HEK293 (cell line): Measurements from ENCODE around the gene TAF1A.

Source experiments
- CTCF ChIA-PET: fragments of 350-600 bp; formaldehyde crosslinking; extraction: SDS; loops from one replicate; lab custom pipeline; 2021; ENCODE audit warnings: antibody characterized with exemption; lab: Yijun Ruan, JAX
- POLR2A ChIA-PET: fragments of 300-600 bp; formaldehyde crosslinking; extraction: SDS; loops from one replicate; lab custom pipeline; 2020; ENCODE audit warnings: antibody characterized with exemption, inconsistent platforms; lab: Yijun Ruan, JAX
- H3K27ac ChIP-seq: fragments of 200-500 bp; sonication (Bioruptor generic); 2 replicates; pipeline ENCODE4 v1.5.1; 2014; ENCODE audit warnings: low read depth, low read length, control low read depth, inconsistent platforms; ENCODE audit errors: extremely low read depth
- H3K36me3 ChIP-seq, 2 experiments: fragments of 200-500 bp in 1 of 2; sonication (Bioruptor generic) in 1 of 2; 1 replicate in 1 of 2; 2 replicates in 1 of 2; pipeline ENCODE4 v1.5.1; 2014 to 2017; ENCODE audit warnings: inconsistent platforms in 2 of 2, low read length in 2 of 2; ENCODE audit not compliant: control insufficient read depth in 2 of 2, insufficient read depth in 1 of 2
- H3K4me1 ChIP-seq: fragments of 200-500 bp; sonication (Bioruptor generic); 2 replicates; pipeline ENCODE4 v1.5.1; 2014; ENCODE audit warnings: mild to moderate bottlenecking, low read length, inconsistent platforms; ENCODE audit not compliant: control insufficient read depth, insufficient read depth
- H3K4me3 ChIP-seq: 2 replicates; pipeline ENCODE4 v1.5.1; 2011; ENCODE audit warnings: low read depth, mild to moderate bottlenecking, control low read depth, low read length, moderate library complexity
- H3K9me3 ChIP-seq: fragments of 200-500 bp; sonication (Bioruptor generic); 2 replicates; pipeline ENCODE4 v1.5.1; 2014; ENCODE audit warnings: low read depth, low read length, inconsistent platforms; ENCODE audit not compliant: control insufficient read depth, insufficient read depth
- EGR2 ChIP-seq: fragments of 450-650 bp; formaldehyde crosslinking; IDR thresholded peaks from 2 replicates; pipeline ENCODE4 v1.5.1; 2016; ENCODE audit warnings: low read depth, missing biosample characterization, missing genetic modification characterization
- ELK4 ChIP-seq: IDR thresholded peaks from 2 replicates; pipeline ENCODE4 v1.6.1; 2011; ENCODE audit warnings: mild to moderate bottlenecking, low read depth, low read length, borderline replicate concordance
- GLIS2 ChIP-seq: fragments of 450-650 bp; formaldehyde crosslinking; IDR thresholded peaks from 2 replicates; pipeline ENCODE4 v1.5.1; 2016; ENCODE audit warnings: missing biosample characterization, missing genetic modification characterization
- KLF8 ChIP-seq: fragments of 450-650 bp; formaldehyde crosslinking; IDR thresholded peaks from 2 replicates; pipeline ENCODE4 v1.5.1; 2016; ENCODE audit warnings: missing biosample characterization, missing genetic modification characterization
- OVOL3 ChIP-seq: fragments of 450-650 bp; formaldehyde crosslinking; IDR thresholded peaks from 2 replicates; pipeline ENCODE4 v1.5.1; 2016; ENCODE audit warnings: missing biosample characterization, missing genetic modification characterization
- WT1 ChIP-seq: fragments of 450-650 bp; formaldehyde crosslinking; IDR thresholded peaks from 2 replicates; pipeline ENCODE4 v1.5.1; 2016; ENCODE audit warnings: missing biosample characterization, missing genetic modification characterization
- ZBTB1 ChIP-seq: fragments of 450-650 bp; formaldehyde crosslinking; IDR thresholded peaks from 2 replicates; pipeline ENCODE4 v1.5.1; 2016; ENCODE audit warnings: missing biosample characterization, missing genetic modification characterization
- ZEB2 ChIP-seq: fragments of 450-650 bp; formaldehyde crosslinking; IDR thresholded peaks from 2 replicates; pipeline ENCODE4 v1.5.1; 2016; ENCODE audit warnings: missing biosample characterization, missing genetic modification characterization
- ZNF10 ChIP-seq: fragments of 450-650 bp; formaldehyde crosslinking; IDR thresholded peaks from 2 replicates; pipeline ENCODE4 v1.5.1; 2017; ENCODE audit warnings: missing biosample characterization, missing genetic modification characterization
- ZNF133 ChIP-seq: fragments of 450-650 bp; formaldehyde crosslinking; IDR thresholded peaks from 2 replicates; pipeline ENCODE4 v1.5.1; 2016; ENCODE audit warnings: missing biosample characterization, missing genetic modification characterization
- ZNF140 ChIP-seq: fragments of 450-650 bp; formaldehyde crosslinking; IDR thresholded peaks from 2 replicates; pipeline ENCODE4 v1.5.1; 2016; ENCODE audit warnings: missing biosample characterization, missing genetic modification characterization
- ZNF248 ChIP-seq: fragments of 450-650 bp; formaldehyde crosslinking; IDR thresholded peaks from 2 replicates; pipeline ENCODE4 v1.5.1; 2017; ENCODE audit warnings: missing biosample characterization, missing genetic modification characterization
- ZNF274 ChIP-seq, 2 experiments: fragments of 200-500 bp in 1 of 2; fragments of 450-650 bp in 1 of 2; sonication (Bioruptor generic) in 1 of 2; formaldehyde crosslinking in 1 of 2; IDR thresholded peaks; 2 replicates each; pipeline versions ENCODE4 v1.5.1 to v1.6.1; 2014 to 2016; ENCODE audit warnings: borderline replicate concordance in 1 of 2, inconsistent platforms in 1 of 2, low read length in 1 of 2, missing biosample characterization in 1 of 2, missing genetic modification characterization in 1 of 2
- ZNF394 ChIP-seq: fragments of 450-650 bp; formaldehyde crosslinking; IDR thresholded peaks from 2 replicates; pipeline ENCODE4 v1.5.1; 2016; ENCODE audit warnings: missing biosample characterization, missing genetic modification characterization, mild to moderate bottlenecking, moderate library complexity, borderline replicate concordance
- ZNF473 ChIP-seq: fragments of 450-650 bp; formaldehyde crosslinking; IDR thresholded peaks from 2 replicates; pipeline ENCODE4 v1.5.1; 2017; ENCODE audit warnings: missing biosample characterization, missing genetic modification characterization
- ZNF548 ChIP-seq: fragments of 450-650 bp; formaldehyde crosslinking; IDR thresholded peaks from 2 replicates; pipeline ENCODE4 v1.5.1; 2016; ENCODE audit warnings: missing biosample characterization, missing genetic modification characterization
- ZNF571 ChIP-seq: fragments of 450-650 bp; formaldehyde crosslinking; IDR thresholded peaks from 2 replicates; pipeline ENCODE4 v1.5.0; 2017; ENCODE audit warnings: missing biosample characterization, missing genetic modification characterization
- ZNF585B ChIP-seq: fragments of 450-650 bp; formaldehyde crosslinking; IDR thresholded peaks from 2 replicates; pipeline ENCODE4 v1.5.1; 2016; ENCODE audit warnings: missing biosample characterization, missing genetic modification characterization
- ZNF596 ChIP-seq: fragments of 450-650 bp; IDR thresholded peaks from 2 replicates; pipeline ENCODE4 v1.5.0; 2018; ENCODE audit warnings: missing biosample characterization, mild to moderate bottlenecking, missing genetic modification characterization, moderate library complexity
- ZNF610 ChIP-seq: fragments of 450-650 bp; formaldehyde crosslinking; IDR thresholded peaks from 2 replicates; pipeline ENCODE4 v1.5.1; 2016; ENCODE audit warnings: missing biosample characterization, missing genetic modification characterization, borderline replicate concordance
- ZNF623 ChIP-seq: fragments of 450-650 bp; formaldehyde crosslinking; IDR thresholded peaks from 2 replicates; pipeline ENCODE4 v1.5.1; 2016; ENCODE audit warnings: missing biosample characterization, missing genetic modification characterization
- ZNF664 ChIP-seq: fragments of 450-650 bp; formaldehyde crosslinking; IDR thresholded peaks from 2 replicates; pipeline ENCODE4 v1.5.1; 2016; ENCODE audit warnings: missing biosample characterization, missing genetic modification characterization
- ZNF692 ChIP-seq: fragments of 450-650 bp; formaldehyde crosslinking; IDR thresholded peaks from 2 replicates; pipeline ENCODE4 v1.5.1; 2016; ENCODE audit warnings: missing biosample characterization, missing genetic modification characterization
- ZNF776 ChIP-seq: fragments of 450-650 bp; formaldehyde crosslinking; IDR thresholded peaks from 2 replicates; pipeline ENCODE4 v1.5.0; 2017; ENCODE audit warnings: missing biosample characterization, missing genetic modification characterization, borderline replicate concordance
- TF ChIP-seq, protein P1 (sequence below): fragments of 450-650 bp; formaldehyde crosslinking; IDR thresholded peaks from 2 replicates; pipeline ENCODE4 v1.5.1; 2017; ENCODE audit warnings: missing biosample characterization, missing genetic modification characterization
- TF ChIP-seq, protein P2 (sequence below): fragments of 450-650 bp; formaldehyde crosslinking; conservative IDR thresholded peaks from 2 replicates; pipeline ENCODE4 v1.5.1; 2016; ENCODE audit warnings: low read depth, missing biosample characterization, missing genetic modification characterization

The TAF1A gene

DNA sequence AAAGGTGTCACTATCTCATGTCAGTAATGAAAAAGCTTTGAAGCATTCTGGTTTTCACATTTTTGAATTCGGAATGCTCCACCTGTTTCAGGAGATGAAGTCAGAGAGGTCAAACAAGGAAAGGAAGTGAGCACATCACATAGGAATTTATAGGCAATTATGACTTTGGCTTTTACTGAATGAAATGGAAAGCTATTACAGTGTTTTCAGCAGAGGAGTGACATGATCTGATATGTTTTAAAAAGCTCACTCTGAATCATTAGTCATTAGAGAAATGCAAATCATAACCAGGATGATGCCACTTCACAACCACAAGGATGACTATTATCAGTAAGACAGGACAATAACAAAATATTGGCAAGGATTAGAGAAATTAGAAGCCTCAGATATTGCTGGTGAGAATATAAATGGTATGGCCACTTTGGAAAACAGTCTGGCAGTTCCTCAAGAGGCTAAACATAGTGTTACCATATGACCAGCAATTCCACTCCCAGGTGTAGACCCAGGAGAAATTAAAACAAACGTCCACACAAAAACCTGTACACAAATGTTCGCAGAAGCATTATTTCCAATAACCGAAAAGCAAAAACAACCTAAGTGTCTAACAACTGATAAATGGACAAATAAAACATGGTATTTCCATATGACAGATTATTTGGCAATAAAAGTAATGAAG lies 7.5 kb downstream of the TAF1A start (continued):
- TF ChIP-seq ZNF585B (tag by site-specific recombination) (no peak), ZNF548 (tag by site-specific recombination) (no peak), KLF8 (peak; percentile 65), ZNF692 (tag by site-specific recombination) (peak; percentile 11; the same call in 1 of the 2 replicates)
- TF ChIP-seq, all 188 proteins: peak for 19

DNA sequence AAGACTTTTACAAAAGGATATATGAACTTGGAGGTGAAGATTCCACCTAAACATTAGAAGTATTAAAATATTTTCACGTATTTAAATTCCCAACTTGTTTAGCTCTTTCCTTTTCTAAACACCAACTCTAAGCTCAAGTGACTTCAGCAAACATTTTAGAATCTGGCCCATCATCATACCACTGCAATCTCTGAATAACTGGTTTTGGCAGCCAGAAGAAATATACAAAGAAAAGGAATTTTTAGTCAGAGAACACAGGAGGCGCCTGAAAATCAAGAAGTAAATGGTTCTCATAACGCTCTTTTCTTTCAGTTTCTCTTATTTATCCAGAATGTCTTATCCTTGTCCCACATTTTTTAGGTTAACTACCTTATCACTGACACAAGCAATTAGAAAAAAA lies 10.4 kb downstream of the TAF1A start:
- CTCF ChIA-PET = interaction anchor here (1.5 kb wide), 1 partner anchor 18 kb away, joined by 3 read pairs; no protein-coding TSS in a partner anchor
- POLR2A ChIA-PET = no interaction called here
- no peak overlapping the region for H3K27ac ChIP-seq
- no peak overlapping the region for H3K4me3 ChIP-seq
- no peak for TF ChIP-seq ZNF140 (tag by site-specific recombination)
- no peak for TF ChIP-seq ZNF274 (IDR thresholded peaks at IDR 0.05; ENCODE audit: low read length)
- no peak for TF ChIP-seq ZNF274 (tag by site-specific recombination; IDR thresholded peaks at IDR 0.05; ENCODE audit: borderline replicate concordance)
- TF ChIP-seq ZNF133 (tag by site-specific recombination) = no peak
- TF ChIP-seq ZNF610 = no peak
- no peak for TF ChIP-seq ZNF394 (tag by site-specific recombination)
- TF ChIP-seq ZNF10 = no peak
- TF ChIP-seq ZNF248 (tag by site-specific recombination) = no peak
- H3K36me3 ChIP-seq = peaks cover 19 to 50% of the 10 kb centered on the region in 2 experiments
- H3K9me3 ChIP-seq = no peaks in the 10 kb centered on the region
- H3K4me1 ChIP-seq = no peaks in the 10 kb centered on the region

DNA sequence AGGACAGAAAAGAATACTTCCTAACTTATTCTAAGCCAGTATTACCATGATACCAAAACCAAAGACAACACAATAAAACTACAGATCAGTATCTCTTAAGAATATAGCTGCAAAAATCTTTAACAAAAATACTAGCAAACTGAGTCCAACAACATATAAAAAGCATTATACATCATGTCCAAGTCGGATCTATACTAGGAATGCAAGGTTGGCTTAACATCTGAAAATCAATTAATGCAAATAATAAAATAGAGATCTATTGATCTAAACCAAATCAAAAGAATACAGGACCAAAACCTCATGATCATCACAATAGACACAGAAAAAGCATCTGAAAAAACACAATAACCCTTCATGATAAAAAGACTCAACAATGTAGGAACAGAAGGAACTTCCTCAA lies 18.9 kb downstream of the TAF1A start:
- Histone ChIP-seq H3K9me3 (no peaks in the 10 kb centered on the region), H3K4me1 (no peaks in the 10 kb centered on the region), H3K4me3 (no peak overlapping the region), H3K36me3 (peaks cover 11 to 51% of the 10 kb centered on the region in 2 experiments), H3K27ac (no peak overlapping the region)
- ChIA-PET CTCF (interaction anchor here (0.7 to 1.5 kb wide), 2 partner anchors 10 to 64 kb away, joined by 6 to 7 read pairs; no protein-coding TSS in a partner anchor), POLR2A (no interaction called here)
- TF ChIP-seq ZNF596 = no peak
- TF ChIP-seq OVOL3 (tag by site-specific recombination) = no peak
- no peak for TF ChIP-seq ZNF473 (tag by site-specific recombination)
- no peak for TF ChIP-seq EGR2 (tag by site-specific recombination)
- no peak for TF ChIP-seq GLIS2 (tag by site-specific recombination)
- TF ChIP-seq, protein P1, sequence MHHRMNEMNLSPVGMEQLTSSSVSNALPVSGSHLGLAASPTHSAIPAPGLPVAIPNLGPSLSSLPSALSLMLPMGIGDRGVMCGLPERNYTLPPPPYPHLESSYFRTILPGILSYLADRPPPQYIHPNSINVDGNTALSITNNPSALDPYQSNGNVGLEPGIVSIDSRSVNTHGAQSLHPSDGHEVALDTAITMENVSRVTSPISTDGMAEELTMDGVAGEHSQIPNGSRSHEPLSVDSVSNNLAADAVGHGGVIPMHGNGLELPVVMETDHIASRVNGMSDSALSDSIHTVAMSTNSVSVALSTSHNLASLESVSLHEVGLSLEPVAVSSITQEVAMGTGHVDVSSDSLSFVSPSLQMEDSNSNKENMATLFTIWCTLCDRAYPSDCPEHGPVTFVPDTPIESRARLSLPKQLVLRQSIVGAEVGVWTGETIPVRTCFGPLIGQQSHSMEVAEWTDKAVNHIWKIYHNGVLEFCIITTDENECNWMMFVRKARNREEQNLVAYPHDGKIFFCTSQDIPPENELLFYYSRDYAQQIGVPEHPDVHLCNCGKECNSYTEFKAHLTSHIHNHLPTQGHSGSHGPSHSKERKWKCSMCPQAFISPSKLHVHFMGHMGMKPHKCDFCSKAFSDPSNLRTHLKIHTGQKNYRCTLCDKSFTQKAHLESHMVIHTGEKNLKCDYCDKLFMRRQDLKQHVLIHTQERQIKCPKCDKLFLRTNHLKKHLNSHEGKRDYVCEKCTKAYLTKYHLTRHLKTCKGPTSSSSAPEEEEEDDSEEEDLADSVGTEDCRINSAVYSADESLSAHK (tag by site-specific recombination) = no peak
- TF ChIP-seq ZBTB1 (tag by site-specific recombination) = no peak
- TF ChIP-seq, protein P2, sequence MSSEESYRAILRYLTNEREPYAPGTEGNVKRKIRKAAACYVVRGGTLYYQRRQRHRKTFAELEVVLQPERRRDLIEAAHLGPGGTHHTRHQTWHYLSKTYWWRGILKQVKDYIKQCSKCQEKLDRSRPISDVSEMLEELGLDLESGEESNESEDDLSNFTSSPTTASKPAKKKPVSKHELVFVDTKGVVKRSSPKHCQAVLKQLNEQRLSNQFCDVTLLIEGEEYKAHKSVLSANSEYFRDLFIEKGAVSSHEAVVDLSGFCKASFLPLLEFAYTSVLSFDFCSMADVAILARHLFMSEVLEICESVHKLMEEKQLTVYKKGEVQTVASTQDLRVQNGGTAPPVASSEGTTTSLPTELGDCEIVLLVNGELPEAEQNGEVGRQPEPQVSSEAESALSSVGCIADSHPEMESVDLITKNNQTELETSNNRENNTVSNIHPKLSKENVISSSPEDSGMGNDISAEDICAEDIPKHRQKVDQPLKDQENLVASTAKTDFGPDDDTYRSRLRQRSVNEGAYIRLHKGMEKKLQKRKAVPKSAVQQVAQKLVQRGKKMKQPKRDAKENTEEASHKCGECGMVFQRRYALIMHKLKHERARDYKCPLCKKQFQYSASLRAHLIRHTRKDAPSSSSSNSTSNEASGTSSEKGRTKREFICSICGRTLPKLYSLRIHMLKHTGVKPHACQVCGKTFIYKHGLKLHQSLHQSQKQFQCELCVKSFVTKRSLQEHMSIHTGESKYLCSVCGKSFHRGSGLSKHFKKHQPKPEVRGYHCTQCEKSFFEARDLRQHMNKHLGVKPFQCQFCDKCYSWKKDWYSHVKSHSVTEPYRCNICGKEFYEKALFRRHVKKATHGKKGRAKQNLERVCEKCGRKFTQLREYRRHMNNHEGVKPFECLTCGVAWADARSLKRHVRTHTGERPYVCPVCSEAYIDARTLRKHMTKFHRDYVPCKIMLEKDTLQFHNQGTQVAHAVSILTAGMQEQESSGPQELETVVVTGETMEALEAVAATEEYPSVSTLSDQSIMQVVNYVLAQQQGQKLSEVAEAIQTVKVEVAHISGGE = no peak
- no peak for TF ChIP-seq ZEB2 (tag by site-specific recombination)
- TF ChIP-seq ZNF623 = no peak
- TF ChIP-seq ELK4 = no peak
- no peak for TF ChIP-seq ZNF664 (tag by site-specific recombination)
- TF ChIP-seq ZNF776 (tag by site-specific recombination) = no peak
- TF ChIP-seq ZNF571 = no peak
- TF ChIP-seq WT1 (tag by site-specific recombination) = no peak
